Measurements from ENCODE around the gene VSTM2L. TPM values are rescaled to one million over a fixed set of nuclear protein-coding genes. Genes with fewer than 3 reads are reported as not detected.

Gene VSTM2L
- total RNA-seq, 1 donor from 2014 or later, result not detected

- DNase-seq (ENCODE audit: extremely low spot score in 2 of 2), result no peak
- no peaks in the 10 kb centered on the region for H3K27me3 ChIP-seq
- no peaks in the 10 kb centered on the region for H3K4me1 ChIP-seq
- H3K27ac ChIP-seq, result no peak overlapping the region
- intact Hi-C loops (cut with DNase I), result no loop called here
- TF ChIP-seq POLR2AphosphoS5 (IDR thresholded peaks at IDR 0.05; ENCODE audit: insufficient read depth in 1 of 2, low read depth in 1 of 2) (no peak), POLR2A (IDR thresholded peaks at IDR 0.05) (no peak)
- H3K9me3 ChIP-seq, result no peaks in the 10 kb centered on the region
- H3K4me3 ChIP-seq, result no peak overlapping the region
- H3K36me3 ChIP-seq, result no peaks in the 10 kb centered on the region
Measured at GRCh38 chr20:37896932-37897548, 5.9 kb upstream of the VSTM2L start.

- TF ChIP-seq, protein P1, sequence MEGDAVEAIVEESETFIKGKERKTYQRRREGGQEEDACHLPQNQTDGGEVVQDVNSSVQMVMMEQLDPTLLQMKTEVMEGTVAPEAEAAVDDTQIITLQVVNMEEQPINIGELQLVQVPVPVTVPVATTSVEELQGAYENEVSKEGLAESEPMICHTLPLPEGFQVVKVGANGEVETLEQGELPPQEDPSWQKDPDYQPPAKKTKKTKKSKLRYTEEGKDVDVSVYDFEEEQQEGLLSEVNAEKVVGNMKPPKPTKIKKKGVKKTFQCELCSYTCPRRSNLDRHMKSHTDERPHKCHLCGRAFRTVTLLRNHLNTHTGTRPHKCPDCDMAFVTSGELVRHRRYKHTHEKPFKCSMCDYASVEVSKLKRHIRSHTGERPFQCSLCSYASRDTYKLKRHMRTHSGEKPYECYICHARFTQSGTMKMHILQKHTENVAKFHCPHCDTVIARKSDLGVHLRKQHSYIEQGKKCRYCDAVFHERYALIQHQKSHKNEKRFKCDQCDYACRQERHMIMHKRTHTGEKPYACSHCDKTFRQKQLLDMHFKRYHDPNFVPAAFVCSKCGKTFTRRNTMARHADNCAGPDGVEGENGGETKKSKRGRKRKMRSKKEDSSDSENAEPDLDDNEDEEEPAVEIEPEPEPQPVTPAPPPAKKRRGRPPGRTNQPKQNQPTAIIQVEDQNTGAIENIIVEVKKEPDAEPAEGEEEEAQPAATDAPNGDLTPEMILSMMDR (IDR thresholded peaks at IDR 0.05), result no peak
- no peak for TF ChIP-seq POLR2AphosphoS5 (IDR thresholded peaks at IDR 0.05; ENCODE audit: insufficient read depth in 1 of 2, low read depth in 1 of 2)
- no peak for TF ChIP-seq POLR2A (IDR thresholded peaks at IDR 0.05)
Measured at GRCh38 chr20:37898233-37899104, 4.5 kb upstream of the VSTM2L start.

DNA sequence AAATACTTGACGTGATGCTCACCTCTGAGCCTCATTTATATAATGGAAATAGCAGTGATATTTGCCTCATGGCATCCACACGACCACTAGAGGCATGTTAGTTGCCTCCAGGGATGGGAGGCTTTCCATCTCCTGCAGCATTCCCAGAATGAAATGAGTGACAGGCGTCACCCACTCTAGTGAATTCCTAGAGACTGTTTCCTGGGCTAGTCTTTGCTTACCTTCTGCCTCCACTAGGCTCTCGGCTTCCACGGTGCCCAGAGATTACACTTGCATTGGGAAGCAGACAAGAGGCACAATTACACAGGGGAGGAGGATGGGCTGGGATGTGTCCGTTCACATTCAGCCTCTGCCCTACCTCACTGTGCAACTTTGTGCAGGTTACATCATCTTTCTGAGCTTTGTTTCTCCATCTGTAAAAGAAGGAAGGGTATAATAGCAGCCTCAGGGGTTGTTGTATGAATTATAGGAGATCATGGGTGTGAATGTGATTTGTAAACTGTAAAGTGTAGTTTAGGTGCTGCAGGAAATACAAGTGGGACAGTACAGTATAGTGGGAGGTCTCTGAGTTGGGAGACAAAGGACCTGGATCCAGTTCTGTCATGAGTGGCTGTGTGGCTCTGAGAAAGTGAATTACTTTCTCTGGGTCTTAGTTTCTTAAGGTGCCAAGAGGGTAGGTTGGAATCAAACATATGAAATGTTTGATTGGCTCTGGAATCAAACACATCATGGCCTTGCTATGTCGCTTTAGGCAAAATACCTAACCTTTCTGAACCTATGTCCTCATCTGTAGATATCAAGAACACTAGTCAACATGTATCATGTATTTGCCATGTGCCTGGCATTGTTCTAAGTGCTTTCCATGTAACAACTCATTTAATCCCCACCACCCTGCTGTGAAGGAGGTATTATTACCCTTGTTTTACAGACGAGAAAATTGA lies 3.6 kb upstream of the VSTM2L start:
- H3K27me3 ChIP-seq, result peaks cover 4% of the 10 kb centered on the region
- no peak overlapping the region for H3K27ac ChIP-seq
- H3K36me3 ChIP-seq, result no peaks in the 10 kb centered on the region
- DNase-seq (ENCODE audit: extremely low spot score in 2 of 2), result no peak
- H3K4me3 ChIP-seq, result no peak overlapping the region
- peaks cover 14% of the 10 kb centered on the region for H3K4me1 ChIP-seq
- intact Hi-C loops (cut with DNase I), result no loop called here
- no peak for TF ChIP-seq POLR2AphosphoS5 (IDR thresholded peaks at IDR 0.05; ENCODE audit: insufficient read depth in 1 of 2, low read depth in 1 of 2)
- no peaks in the 10 kb centered on the region for H3K9me3 ChIP-seq

More at GRCh38 chr20:37898233-37899104, 4.5 kb upstream of the VSTM2L start:
- Histone ChIP-seq H3K36me3 (no peaks in the 10 kb centered on the region), H3K4me3 (no peak overlapping the region), H3K4me1 (peaks cover 12% of the 10 kb centered on the region), H3K27ac (no peak overlapping the region), H3K27me3 (peaks cover 4% of the 10 kb centered on the region), H3K9me3 (no peaks in the 10 kb centered on the region)
- no peak for DNase-seq (ENCODE audit: extremely low spot score in 2 of 2)
- intact Hi-C loops (cut with DNase I), result no loop called here

- peaks cover 4% of the 10 kb centered on the region for H3K27me3 ChIP-seq
- H3K4me3 ChIP-seq, result no peak overlapping the region
- H3K4me1 ChIP-seq, result peaks cover 14% of the 10 kb centered on the region
- H3K9me3 ChIP-seq, result no peaks in the 10 kb centered on the region
- TF ChIP-seq, protein P1 (IDR thresholded peaks at IDR 0.05), result no peak
- no peak for TF ChIP-seq POLR2AphosphoS5 (IDR thresholded peaks at IDR 0.05; ENCODE audit: insufficient read depth in 1 of 2, low read depth in 1 of 2)
- no peak for TF ChIP-seq POLR2A (IDR thresholded peaks at IDR 0.05)
- intact Hi-C loops (cut with DNase I), result no loop called here
- H3K36me3 ChIP-seq, result no peaks in the 10 kb centered on the region
- no peak overlapping the region for H3K27ac ChIP-seq
- no peak for DNase-seq (ENCODE audit: extremely low spot score in 2 of 2)
Measured at GRCh38 chr20:37901240-37901639, 1.7 kb upstream of the VSTM2L start.

GRCh38 chr20:37901654-37902503 lies 1.0 kb upstream of the VSTM2L start:
- Histone ChIP-seq H3K9me3 (no peaks in the 10 kb centered on the region), H3K27ac (no peak overlapping the region), H3K36me3 (no peaks in the 10 kb centered on the region), H3K4me1 (peaks cover 14% of the 10 kb centered on the region), H3K4me3 (no peak overlapping the region), H3K27me3 (peaks cover 4% of the 10 kb centered on the region)
- DNase-seq (ENCODE audit: extremely low spot score in 2 of 2), result no peak
- intact Hi-C loops (cut with DNase I), result no loop called here
- TF ChIP-seq POLR2AphosphoS5 (IDR thresholded peaks at IDR 0.05; ENCODE audit: insufficient read depth in 1 of 2, low read depth in 1 of 2) (no peak), POLR2A (IDR thresholded peaks at IDR 0.05) (no peak)
- TF ChIP-seq, protein P1 (IDR thresholded peaks at IDR 0.05), result no peak

Measured in vagina (tissue), 2 donors.